HG02588 (cell line): Measurements from ENCODE around the gene NAIP.
"Not testable (repeated sequence)": the region's sequence is repeated elsewhere in the genome, so short reads cannot be mapped to it uniquely, and the experiment has no call there.

Experiments
- ATAC-seq: cut with Tn5 transposase; IDR thresholded peaks from one replicate; pipeline ENCODE4 v1.9.1; 2021; ENCODE audit warnings: mild to moderate bottlenecking, moderate library complexity; ENCODE audit not compliant: unreplicated experiment

The NAIP gene

GRCh38 chr5:70931709-70932368 is 93.3 kb downstream of the NAIP start:
- not testable (repeated sequence) for ATAC-seq

GRCh38 chr5:70925211-70925562 is 100.0 kb downstream of the NAIP start:
- ATAC-seq, result not testable (repeated sequence)
